Natural killer cell (primary cell): Measurements from ENCODE around the gene DNAH10. TPM values are rescaled to one million over a fixed set of nuclear protein-coding genes. Genes with fewer than 3 reads are reported as not detected.

Source experiments
- ATAC-seq, 3 donors: fragments of 150-1000 bp in 2 of 3; fragments of 200-7000 bp in 1 of 3; cut with Tn5 transposase; 1 replicate in 1 of 3; 2 replicates in 2 of 3; pipeline ENCODE4 v1.10.0; 2021; ENCODE audit warnings: mild to moderate bottlenecking in 2 of 3, moderate library complexity in 2 of 3
- DNase-seq, 2 donors: peaks; one replicate each; pipeline versions ENCODE4 v3.0.0 to v3.0.0-alpha.2; 2013 to 2021; ENCODE audit warnings: mixed read lengths in 1 of 2
- H3K27ac ChIP-seq: one replicate; pipeline ENCODE4 v1.5.1; 2013; ENCODE audit warnings: mild to moderate bottlenecking, low read length
- H3K27me3 ChIP-seq: one replicate; pipeline ENCODE4 v1.6.1; 2013; ENCODE audit warnings: low read length; ENCODE audit not compliant: control insufficient read depth, insufficient read depth
- H3K36me3 ChIP-seq: one replicate; pipeline ENCODE4 v1.6.1; 2013; ENCODE audit warnings: low read length; ENCODE audit not compliant: control insufficient read depth, insufficient read depth
- H3K4me1 ChIP-seq: one replicate; pipeline ENCODE4 v1.6.1; 2013; ENCODE audit warnings: low read length; ENCODE audit not compliant: control insufficient read depth, insufficient read depth
- H3K4me3 ChIP-seq: one replicate; pipeline ENCODE4 v1.5.1; 2013; ENCODE audit warnings: low read length
- H3K9me3 ChIP-seq: one replicate; pipeline ENCODE4 v1.6.1; 2013; ENCODE audit warnings: low read length; ENCODE audit not compliant: control insufficient read depth, insufficient read depth
- H3K27ac Mint-ChIP-seq, 2 donors: one replicate each; pipeline ENCODE4 v1.8.0; 2022; ENCODE audit warnings: mild to moderate bottlenecking in 2 of 2, mixed read lengths in 2 of 2, moderate library complexity in 1 of 2
- H3K27me3 Mint-ChIP-seq, 2 donors: one replicate each; pipeline ENCODE4 v1.8.0; 2022; ENCODE audit warnings: low read depth in 2 of 2, mixed read lengths in 2 of 2
- H3K36me3 Mint-ChIP-seq: one replicate; pipeline ENCODE4 v1.8.0; 2022; ENCODE audit warnings: mixed read lengths
- H3K4me1 Mint-ChIP-seq, 2 donors: one replicate each; pipeline ENCODE4 v1.8.0; 2022; ENCODE audit warnings: mixed read lengths in 2 of 2
- H3K4me3 Mint-ChIP-seq: one replicate; pipeline ENCODE4 v1.8.0; 2022; ENCODE audit warnings: mild to moderate bottlenecking, moderate library complexity, mixed read lengths
- H3K9me3 Mint-ChIP-seq, 2 donors: one replicate each; pipeline ENCODE4 v1.8.0; 2022; ENCODE audit warnings: mixed read lengths in 2 of 2
- WGBS: methylation state at CpG from one replicate; pipeline ENCODE4 v1.1.7; 2013; ENCODE audit warnings: missing lambda C conversion rate; ENCODE audit not compliant: insufficient coverage; 5-methylcytosine and 5-hydroxymethylcytosine counted together
- intact Hi-C: fragments of 100-400 bp; cut with micrococcal nuclease; formaldehyde crosslinking; loops from one replicate; pipeline ENCODE4 v1.14.2; 2022
- total RNA-seq, 4 donors: library from RNA; stranded (reverse); fragments of 120-200 nt in 1 of 4; gene quantifications; one replicate each; pipeline versions ENCODE4 v1.2.3 to v1.2.4, GENCODE V29; 2013 to 2022
- TF ChIP-seq, protein P1 (sequence below): fragments of 200-600 bp; IDR thresholded peaks from one replicate; pipeline ENCODE4 v1.8.0; 2022; ENCODE audit warnings: antibody characterized with exemption

DNAH10 gene
- total RNA-seq, 3 donors from 2014 or later (not counting 1 experiment from before 2014, with no cell fraction given): 0.43 to 1.7 (median 0.94) TPM

DNA sequence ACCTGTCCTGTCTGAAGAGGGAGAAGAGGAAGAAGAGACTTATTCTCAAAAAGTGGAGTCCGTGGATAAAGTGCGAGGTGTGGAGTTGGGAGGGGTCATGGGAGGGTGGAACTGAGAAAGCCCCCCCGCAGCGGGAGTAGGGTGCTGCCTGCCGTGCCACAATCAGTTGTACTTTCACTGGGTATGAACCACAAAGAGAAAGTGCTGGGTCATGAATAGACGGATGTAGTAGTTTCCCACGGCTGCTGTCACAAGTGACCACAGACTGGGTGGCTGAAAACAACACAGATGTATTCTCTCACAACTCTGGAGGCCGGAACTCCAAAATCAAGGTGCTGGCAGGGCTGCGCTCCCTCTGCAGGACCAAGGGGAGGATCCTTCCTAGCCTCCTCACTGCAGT is 5.5 kb downstream of the DNAH10 start:
- no peak overlapping the region for H3K27ac ChIP-seq
- peak overlapping the region in 1 of 2 donors; percentile 35 for H3K27ac Mint-ChIP-seq
- intact Hi-C loops: loop anchor here (1.0 kb wide), 1 partner anchor 25 kb away; no protein-coding TSS in a partner anchor
- no peaks in the 10 kb centered on the region for H3K9me3 Mint-ChIP-seq
- WGBS: 2% methylated on average over 9 of the region's 9 CpGs
- H3K4me3 ChIP-seq: no peak overlapping the region
- peaks cover 8 to 14% of the 10 kb centered on the region in 2 donors for H3K4me1 Mint-ChIP-seq
- peak overlapping the region; percentile 26 for H3K4me3 Mint-ChIP-seq
- no peaks in the 10 kb centered on the region for H3K9me3 ChIP-seq
- no peaks in the 10 kb centered on the region for H3K36me3 Mint-ChIP-seq
- H3K27me3 Mint-ChIP-seq: peaks cover 24 to 27% of the 10 kb centered on the region in 2 donors
- peaks cover 24% of the 10 kb centered on the region for H3K27me3 ChIP-seq
- TF ChIP-seq, protein P1, sequence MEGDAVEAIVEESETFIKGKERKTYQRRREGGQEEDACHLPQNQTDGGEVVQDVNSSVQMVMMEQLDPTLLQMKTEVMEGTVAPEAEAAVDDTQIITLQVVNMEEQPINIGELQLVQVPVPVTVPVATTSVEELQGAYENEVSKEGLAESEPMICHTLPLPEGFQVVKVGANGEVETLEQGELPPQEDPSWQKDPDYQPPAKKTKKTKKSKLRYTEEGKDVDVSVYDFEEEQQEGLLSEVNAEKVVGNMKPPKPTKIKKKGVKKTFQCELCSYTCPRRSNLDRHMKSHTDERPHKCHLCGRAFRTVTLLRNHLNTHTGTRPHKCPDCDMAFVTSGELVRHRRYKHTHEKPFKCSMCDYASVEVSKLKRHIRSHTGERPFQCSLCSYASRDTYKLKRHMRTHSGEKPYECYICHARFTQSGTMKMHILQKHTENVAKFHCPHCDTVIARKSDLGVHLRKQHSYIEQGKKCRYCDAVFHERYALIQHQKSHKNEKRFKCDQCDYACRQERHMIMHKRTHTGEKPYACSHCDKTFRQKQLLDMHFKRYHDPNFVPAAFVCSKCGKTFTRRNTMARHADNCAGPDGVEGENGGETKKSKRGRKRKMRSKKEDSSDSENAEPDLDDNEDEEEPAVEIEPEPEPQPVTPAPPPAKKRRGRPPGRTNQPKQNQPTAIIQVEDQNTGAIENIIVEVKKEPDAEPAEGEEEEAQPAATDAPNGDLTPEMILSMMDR: no peak
- no peaks in the 10 kb centered on the region for H3K36me3 ChIP-seq
- H3K4me1 ChIP-seq: peaks cover 20% of the 10 kb centered on the region
- ATAC-seq (peak; percentile 93 to 99 (median 95)), DNase-seq (peak; percentile 47 to 51)

DNA sequence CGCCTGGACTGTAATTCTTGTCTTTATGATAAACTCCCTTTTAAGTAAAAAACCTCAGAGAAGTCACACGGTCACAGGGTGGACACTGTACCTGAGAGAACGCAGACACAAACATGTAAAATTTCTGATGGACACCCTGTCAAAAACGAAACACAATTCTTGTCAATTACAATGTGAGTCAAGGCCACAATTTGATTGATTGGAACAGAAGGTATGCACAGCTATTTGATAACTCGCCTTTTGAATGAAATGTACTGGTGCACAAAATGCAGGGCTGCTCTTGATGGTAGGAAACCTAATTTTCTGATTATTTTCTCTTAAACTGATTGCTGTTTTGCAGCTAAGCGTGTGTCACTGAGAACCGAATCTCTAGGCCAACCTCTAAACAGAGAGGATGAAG is 9.2 kb downstream of the DNAH10 start:
- H3K4me3 ChIP-seq: no peak overlapping the region
- intact Hi-C loops: no loop called here
- ATAC-seq (no peak), DNase-seq (no peak)
- H3K27ac Mint-ChIP-seq: no peak overlapping the region
- no peaks in the 10 kb centered on the region for H3K36me3 ChIP-seq
- no peaks in the 10 kb centered on the region for H3K36me3 Mint-ChIP-seq
- peaks cover 8 to 14% of the 10 kb centered on the region in 2 donors for H3K4me1 Mint-ChIP-seq
- WGBS: 88% methylated on average over 6 of the region's 7 CpGs
- TF ChIP-seq, protein P1: no peak
- no peak overlapping the region for H3K27ac ChIP-seq
- peaks cover 18% of the 10 kb centered on the region for H3K27me3 ChIP-seq
- H3K9me3 ChIP-seq: peaks cover 3% of the 10 kb centered on the region
- peaks cover 29 to 41% of the 10 kb centered on the region in 2 donors for H3K27me3 Mint-ChIP-seq
- H3K9me3 Mint-ChIP-seq: no peaks in the 10 kb centered on the region
- peaks cover 16% of the 10 kb centered on the region for H3K4me1 ChIP-seq
- no peak overlapping the region for H3K4me3 Mint-ChIP-seq

DNA sequence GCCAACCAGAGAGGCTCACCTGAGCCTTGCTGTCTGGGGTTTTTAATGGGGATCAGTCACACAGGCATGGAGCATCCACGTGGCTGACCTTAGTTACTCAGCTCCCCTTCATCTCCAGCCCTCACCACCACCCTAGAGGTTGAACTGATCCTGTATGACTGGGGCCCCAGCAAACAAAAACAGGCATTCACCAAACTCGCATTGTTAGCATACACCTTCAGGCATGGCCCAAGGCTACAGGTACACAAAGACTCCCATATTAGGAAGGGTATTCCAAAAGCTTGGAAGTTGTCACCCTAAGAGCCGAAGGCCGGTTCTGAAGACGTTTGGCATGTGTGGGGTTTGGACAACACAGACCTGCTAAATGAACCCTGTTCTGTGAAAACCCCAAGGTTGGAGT is 10.0 kb downstream of the DNAH10 start:
- peaks cover 13% of the 10 kb centered on the region for H3K27me3 ChIP-seq
- no peak overlapping the region for H3K27ac Mint-ChIP-seq
- ATAC-seq (no peak), DNase-seq (no peak)
- no peak overlapping the region for H3K4me3 ChIP-seq
- peaks cover 3% of the 10 kb centered on the region for H3K9me3 ChIP-seq
- TF ChIP-seq, protein P1: no peak
- no peaks in the 10 kb centered on the region for H3K36me3 ChIP-seq
- H3K27ac ChIP-seq: no peak overlapping the region
- 91% methylated on average over 5 of the region's 5 CpGs for WGBS
- intact Hi-C loops: no loop called here
- peaks cover 33 to 41% of the 10 kb centered on the region in 2 donors for H3K27me3 Mint-ChIP-seq
- no peaks in the 10 kb centered on the region for H3K9me3 Mint-ChIP-seq
- peaks cover 16% of the 10 kb centered on the region for H3K4me1 ChIP-seq
- no peak overlapping the region for H3K4me3 Mint-ChIP-seq
- no peaks in the 10 kb centered on the region for H3K36me3 Mint-ChIP-seq
- H3K4me1 Mint-ChIP-seq: peaks cover 7 to 14% of the 10 kb centered on the region in 2 donors

DNA sequence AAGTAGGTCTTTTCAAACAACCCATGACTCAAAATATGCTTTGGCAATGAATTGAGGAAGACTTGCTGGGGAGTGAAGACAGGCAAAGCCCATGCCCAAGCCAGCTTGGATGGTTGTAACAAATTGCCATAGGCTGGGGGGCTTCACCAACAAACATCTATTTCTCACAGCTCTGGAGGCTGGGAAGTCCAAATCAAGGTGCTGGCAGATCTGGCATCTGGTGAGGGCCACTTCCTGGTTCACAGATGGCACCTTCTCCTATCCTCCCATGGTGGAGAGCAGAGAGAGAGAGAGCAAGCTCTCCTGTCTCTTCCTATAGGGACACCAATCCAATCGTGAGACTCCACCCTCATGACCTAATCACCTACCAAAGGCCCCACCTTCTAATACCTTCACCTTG is 11.3 kb downstream of the DNAH10 start:
- no peaks in the 10 kb centered on the region for H3K9me3 Mint-ChIP-seq
- H3K4me1 Mint-ChIP-seq: peaks cover 0 to 1% of the 10 kb centered on the region in 2 donors
- TF ChIP-seq, protein P1: no peak
- Histone ChIP-seq H3K4me3 (no peak overlapping the region), H3K9me3 (peaks cover 3% of the 10 kb centered on the region), H3K27me3 (peaks cover 13% of the 10 kb centered on the region), H3K27ac (no peak overlapping the region), H3K36me3 (no peaks in the 10 kb centered on the region), H3K4me1 (peaks cover 4% of the 10 kb centered on the region)
- DNase-seq (no peak), ATAC-seq (no peak)
- 60% methylated on average over 1 of the region's 1 CpG for WGBS
- H3K36me3 Mint-ChIP-seq: no peaks in the 10 kb centered on the region
- intact Hi-C loops: no loop called here
- peaks cover 25 to 35% of the 10 kb centered on the region in 2 donors for H3K27me3 Mint-ChIP-seq
- no peak overlapping the region for H3K4me3 Mint-ChIP-seq
- no peak overlapping the region for H3K27ac Mint-ChIP-seq
